OCI-LY3 (cell line): ENCODE data around the gene GALNT14.

Source experiments
- CTCF ChIP-seq: fragments of 200-600, 300-600 bp; sonication (generic); IDR thresholded peaks from 2 replicates; pipeline ENCODE4 v1.5.1; 2014; ENCODE audit warnings: antibody characterized with exemption, low read length, low read depth
- EZH2phosphoT487 ChIP-seq: fragments of 200-600 bp; shearing (Covaris generic); IDR thresholded peaks from 2 replicates; pipeline ENCODE4 v1.6.1; 2018; ENCODE audit warnings: antibody characterized with exemption, mixed run types, low read depth

- no peak for TF ChIP-seq EZH2phosphoT487
- no peak for TF ChIP-seq CTCF
These were observed 110.7 kb downstream of the GALNT14 start for GRCh38 chr2:31027549-31027948.
